DND-41 (cell line): ENCODE data around the gene CPNE6.

ENCODE experiments used
- ATAC-seq: fragments of 200-7000 bp; cut with Tn5 transposase; 3 replicates; pipeline ENCODE4 v1.9.1; 2021; ENCODE audit warnings: low read depth; ENCODE audit not compliant: insufficient read depth
- DNase-seq: peaks from one replicate; pipeline ENCODE4 v3.0.0-alpha.2; 2020
- H2AFZ ChIP-seq: 2 replicates; pipeline ENCODE4 v1.6.0; 2012; ENCODE audit warnings: low read depth, low read length
- H3K27ac ChIP-seq: 2 replicates; pipeline ENCODE4 v1.5.1; 2012; ENCODE audit warnings: low read length, inconsistent platforms
- H3K27me3 ChIP-seq: fragments of 200-600 bp; sonication (generic); 2 replicates; pipeline ENCODE4 v1.6.0; 2012; ENCODE audit warnings: low read length, mild to moderate bottlenecking, inconsistent platforms; ENCODE audit not compliant: insufficient read depth, poor library complexity
- H3K36me3 ChIP-seq: 2 replicates; pipeline ENCODE4 v1.5.1; 2012; ENCODE audit warnings: low read length, inconsistent platforms; ENCODE audit not compliant: insufficient read depth
- H3K4me1 ChIP-seq: 2 replicates; pipeline ENCODE4 v1.5.1; 2012; ENCODE audit warnings: mild to moderate bottlenecking, low read length; ENCODE audit not compliant: insufficient read depth
- H3K4me2 ChIP-seq: 2 replicates; pipeline ENCODE4 v1.6.0; 2012; ENCODE audit warnings: mild to moderate bottlenecking, moderate library complexity, low read length, inconsistent platforms; ENCODE audit not compliant: insufficient read depth
- H3K4me3 ChIP-seq, 2 experiments: fragments of 200-600 bp in 1 of 2; shearing (Covaris generic) in 1 of 2; 2 replicates each; pipeline ENCODE4 v1.5.1; 2012 to 2016; ENCODE audit warnings: inconsistent platforms in 2 of 2, low read length in 2 of 2, mild to moderate bottlenecking in 2 of 2, low read depth in 1 of 2, moderate library complexity in 1 of 2
- H3K79me2 ChIP-seq: 2 replicates; pipeline ENCODE4 v1.6.0; 2012; ENCODE audit warnings: low read length, inconsistent platforms; ENCODE audit not compliant: insufficient read depth
- H3K9ac ChIP-seq: 2 replicates; pipeline ENCODE4 v1.6.0; 2012; ENCODE audit warnings: low read depth, mild to moderate bottlenecking, inconsistent platforms, low read length, moderate library complexity
- H3K9me3 ChIP-seq: 2 replicates; pipeline ENCODE4 v1.5.1; 2012; ENCODE audit warnings: low read length, moderate library complexity, mild to moderate bottlenecking, inconsistent platforms; ENCODE audit not compliant: insufficient read depth, severe bottlenecking
- H4K20me1 ChIP-seq: 2 replicates; pipeline ENCODE4 v1.6.0; 2012; ENCODE audit warnings: low read length; ENCODE audit not compliant: insufficient read depth
- EZH2 ChIP-seq: IDR thresholded peaks from 3 replicates; pipeline ENCODE4 v1.6.1; 2012; ENCODE audit warnings: borderline replicate concordance, low read depth, mild to moderate bottlenecking, moderate library complexity, low read length, inconsistent platforms; ENCODE audit not compliant: severe bottlenecking
- TF ChIP-seq, protein P1 (sequence below): IDR thresholded peaks from 2 replicates; pipeline ENCODE4 v1.5.1; 2012; ENCODE audit warnings: borderline replicate concordance, low read length, moderate library complexity, mild to moderate bottlenecking; ENCODE audit not compliant: poor library complexity, severe bottlenecking; ENCODE audit errors: extremely low read depth

CPNE6 gene

DNA sequence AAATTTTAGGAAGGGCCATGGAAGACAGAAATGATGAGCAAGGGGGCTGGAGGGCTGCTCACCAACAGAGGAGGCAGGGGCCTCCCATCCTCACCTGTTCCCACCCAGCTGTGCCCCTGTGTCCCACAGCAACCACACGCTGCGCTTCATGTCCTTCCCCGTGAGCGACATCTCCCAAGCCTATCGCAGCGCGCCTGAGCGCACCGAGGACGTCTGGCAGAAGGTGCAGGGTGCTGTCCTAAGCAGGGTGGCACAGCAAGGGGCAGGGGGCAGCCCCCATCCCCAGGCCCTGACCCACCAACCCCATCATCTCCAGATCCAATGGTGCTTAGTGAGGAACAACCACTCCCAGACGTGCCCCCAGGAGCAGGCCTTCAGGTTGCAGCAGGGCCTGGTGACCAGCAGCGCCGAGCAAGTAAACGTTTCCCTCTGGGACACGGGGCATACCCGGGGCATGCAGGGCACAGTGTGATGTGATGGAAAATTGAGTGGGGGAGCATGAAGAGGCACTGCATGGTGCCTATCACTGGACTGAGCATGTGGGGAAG, 11.4 kb upstream of the CPNE6 start:
- no peaks in the 10 kb centered on the region for H3K9me3 ChIP-seq
- H2AFZ ChIP-seq, result no peak overlapping the region
- no peaks in the 10 kb centered on the region for H3K36me3 ChIP-seq
- DNase-seq, result no peak
- H3K27me3 ChIP-seq, result no peaks in the 10 kb centered on the region
- no peak for ATAC-seq
- no peak overlapping the region for H3K4me3 ChIP-seq
- no peak overlapping the region for H3K4me2 ChIP-seq
- no peak overlapping the region for H3K27ac ChIP-seq
- H3K9ac ChIP-seq, result no peak overlapping the region
- TF ChIP-seq EZH2, result no peak
- TF ChIP-seq, protein P1, sequence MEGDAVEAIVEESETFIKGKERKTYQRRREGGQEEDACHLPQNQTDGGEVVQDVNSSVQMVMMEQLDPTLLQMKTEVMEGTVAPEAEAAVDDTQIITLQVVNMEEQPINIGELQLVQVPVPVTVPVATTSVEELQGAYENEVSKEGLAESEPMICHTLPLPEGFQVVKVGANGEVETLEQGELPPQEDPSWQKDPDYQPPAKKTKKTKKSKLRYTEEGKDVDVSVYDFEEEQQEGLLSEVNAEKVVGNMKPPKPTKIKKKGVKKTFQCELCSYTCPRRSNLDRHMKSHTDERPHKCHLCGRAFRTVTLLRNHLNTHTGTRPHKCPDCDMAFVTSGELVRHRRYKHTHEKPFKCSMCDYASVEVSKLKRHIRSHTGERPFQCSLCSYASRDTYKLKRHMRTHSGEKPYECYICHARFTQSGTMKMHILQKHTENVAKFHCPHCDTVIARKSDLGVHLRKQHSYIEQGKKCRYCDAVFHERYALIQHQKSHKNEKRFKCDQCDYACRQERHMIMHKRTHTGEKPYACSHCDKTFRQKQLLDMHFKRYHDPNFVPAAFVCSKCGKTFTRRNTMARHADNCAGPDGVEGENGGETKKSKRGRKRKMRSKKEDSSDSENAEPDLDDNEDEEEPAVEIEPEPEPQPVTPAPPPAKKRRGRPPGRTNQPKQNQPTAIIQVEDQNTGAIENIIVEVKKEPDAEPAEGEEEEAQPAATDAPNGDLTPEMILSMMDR, result no peak
- no peaks in the 10 kb centered on the region for H4K20me1 ChIP-seq
- H3K79me2 ChIP-seq, result no peaks in the 10 kb centered on the region
- H3K4me1 ChIP-seq, result no peaks in the 10 kb centered on the region

DNA sequence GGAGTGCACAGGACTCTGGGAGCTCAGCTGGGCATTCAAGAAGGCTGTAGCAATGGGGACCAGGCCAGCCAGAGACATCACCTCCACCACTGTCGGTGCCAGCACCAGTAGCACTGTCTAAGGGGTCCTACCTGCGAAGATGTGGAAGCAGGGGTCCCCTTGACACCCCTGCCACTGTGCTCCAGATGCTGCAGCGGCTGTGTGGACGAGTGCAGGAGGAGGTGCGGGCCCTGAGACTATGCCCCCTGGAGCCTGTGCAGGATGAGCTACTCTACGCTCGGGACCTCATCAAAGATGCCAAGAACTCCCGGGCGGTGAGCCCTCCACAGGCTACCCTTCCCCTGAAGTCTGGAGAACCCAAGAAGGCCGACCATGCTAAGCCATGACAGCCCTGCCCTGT, 10.9 kb upstream of the CPNE6 start:
- H3K9ac ChIP-seq, result no peak overlapping the region
- H2AFZ ChIP-seq, result no peak overlapping the region
- H3K79me2 ChIP-seq, result no peaks in the 10 kb centered on the region
- ATAC-seq, result no peak
- H3K27ac ChIP-seq, result no peak overlapping the region
- H3K4me3 ChIP-seq, result no peak overlapping the region
- H3K4me2 ChIP-seq, result no peak overlapping the region
- H3K27me3 ChIP-seq, result no peaks in the 10 kb centered on the region
- H3K9me3 ChIP-seq, result no peaks in the 10 kb centered on the region
- TF ChIP-seq, protein P1, result no peak
- no peak for TF ChIP-seq EZH2
- no peak for DNase-seq
- no peaks in the 10 kb centered on the region for H3K36me3 ChIP-seq
- no peaks in the 10 kb centered on the region for H3K4me1 ChIP-seq
- no peaks in the 10 kb centered on the region for H4K20me1 ChIP-seq

DNA sequence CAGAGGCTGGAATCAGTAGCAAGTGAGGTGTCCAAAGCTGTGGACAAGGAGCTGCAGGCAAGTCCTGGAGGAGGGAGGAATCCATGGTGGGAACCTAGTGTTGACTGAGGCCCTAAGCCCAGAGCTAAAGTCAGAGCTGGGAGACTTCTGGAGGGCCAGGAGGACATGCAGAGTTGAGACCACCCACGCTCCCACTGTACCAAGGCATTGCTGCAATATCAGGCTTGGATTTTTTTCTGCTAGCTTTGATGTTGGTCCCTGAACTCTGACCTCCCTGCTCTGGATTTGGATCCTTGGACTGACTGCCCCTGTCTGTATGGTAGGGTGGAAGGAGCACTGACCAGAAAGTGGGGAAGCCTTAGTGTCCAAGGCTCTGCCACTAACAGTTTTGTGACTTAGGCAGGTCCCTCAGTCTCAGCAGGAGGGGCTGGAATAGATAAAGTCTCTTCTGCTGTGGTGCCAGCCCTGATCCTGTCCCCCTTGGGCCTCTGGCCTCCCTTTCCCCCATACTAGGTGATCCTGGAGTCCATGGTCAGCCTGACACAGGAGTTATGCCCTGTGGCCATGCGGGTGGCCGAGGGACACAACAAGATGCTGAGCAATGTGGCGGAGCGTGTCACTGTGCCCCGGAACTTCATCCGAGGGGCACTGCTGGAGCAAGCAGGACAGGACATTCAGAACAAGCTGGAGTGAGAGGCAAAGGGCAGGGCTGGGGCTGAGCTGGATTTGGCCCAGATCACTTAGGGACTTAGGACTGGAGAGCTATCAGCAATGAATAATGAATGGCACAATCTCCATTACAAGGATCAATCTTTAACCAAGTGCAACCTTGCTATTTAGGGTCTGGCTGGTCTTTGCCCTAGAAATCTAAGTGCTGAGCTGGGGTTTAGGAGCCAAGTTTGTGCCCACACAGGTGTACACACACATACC, 10.1 kb upstream of the CPNE6 start:
- Histone ChIP-seq H3K9ac (no peak overlapping the region), H3K27ac (no peak overlapping the region), H3K4me2 (no peak overlapping the region), H3K36me3 (no peaks in the 10 kb centered on the region), H3K4me3 (no peak overlapping the region), H3K27me3 (no peaks in the 10 kb centered on the region), H2AFZ (no peak overlapping the region), H4K20me1 (no peaks in the 10 kb centered on the region), H3K79me2 (no peaks in the 10 kb centered on the region), H3K9me3 (no peaks in the 10 kb centered on the region), H3K4me1 (no peaks in the 10 kb centered on the region)
- ATAC-seq, result no peak
- DNase-seq, result no peak
- TF ChIP-seq, protein P1, result no peak
- TF ChIP-seq EZH2, result no peak
